B cell (primary cell): ENCODE data around the gene TGM6.

Source experiments
- CTCF ChIP-seq: fragments of 200-600 bp; IDR thresholded peaks from one replicate; pipeline ENCODE4 v1.8.0; 2022; ENCODE audit warnings: antibody characterized with exemption, mild to moderate bottlenecking
- EZH2 ChIP-seq: IDR thresholded peaks from 2 replicates; pipeline ENCODE4 v1.6.1; 2012; ENCODE audit warnings: borderline replicate concordance, low read depth, mild to moderate bottlenecking, moderate library complexity, low read length; ENCODE audit not compliant: insufficient read depth, poor library complexity, severe bottlenecking

- TF ChIP-seq CTCF (no peak), EZH2 (no peak)
Observed at GRCh38 chr20:2401527-2401926, 20.8 kb downstream of the TGM6 start.
